ENCODE data around the gene TPK1.

- TF ChIP-seq CTCF (IDR thresholded peaks at IDR 0.05) (no peak), POLR2AphosphoS5 (IDR thresholded peaks at IDR 0.05) (no peak)
Observed at GRCh38 chr7:144587701-144588100, 248.2 kb downstream of the TPK1 start.

All from gastroesophageal sphincter (tissue), 3 donors.